Neural cell (in vitro differentiated cells): ENCODE measurements around the gene CRMP1. TPM values are rescaled to one million over a fixed set of nuclear protein-coding genes. Genes with fewer than 3 reads are reported as not detected.

Experiments
- H2AFZ ChIP-seq: fragments of 200-600, 300-800 bp; sonication (generic), shearing (Covaris generic); 2 replicates; pipeline ENCODE4 v1.6.0; 2014; ENCODE audit warnings: low read depth, mild to moderate bottlenecking, antibody characterized with exemption, low read length, moderate library complexity
- H3F3A ChIP-seq: fragments of 200-600 bp; shearing (Covaris generic); 2 replicates; pipeline ENCODE4 v1.6.1; 2016; ENCODE audit warnings: mild to moderate bottlenecking, moderate library complexity, mixed read lengths, antibody characterized with exemption, low read length; ENCODE audit not compliant: insufficient read depth, poor library complexity, severe bottlenecking
- H3K27ac ChIP-seq: fragments of 200-600, 300-800 bp; sonication (generic), shearing (Covaris generic); 2 replicates; pipeline ENCODE4 v1.5.1; 2014; ENCODE audit warnings: mild to moderate bottlenecking, low read length, moderate library complexity
- H3K27me3 ChIP-seq: fragments of 300-800, 200-600 bp; sonication (generic), shearing (Covaris generic); 2 replicates; pipeline ENCODE4 v1.6.0; 2014; ENCODE audit warnings: mild to moderate bottlenecking, low read depth, low read length, moderate library complexity; ENCODE audit not compliant: insufficient read depth
- H3K36me3 ChIP-seq: fragments of 300-800, 200-600 bp; sonication (generic), shearing (Covaris generic); 2 replicates; pipeline ENCODE4 v1.5.1; 2014; ENCODE audit warnings: mild to moderate bottlenecking, antibody characterized with exemption, low read length, moderate library complexity; ENCODE audit not compliant: insufficient read depth
- H3K4me2 ChIP-seq: fragments of 300-800, 200-600 bp; sonication (generic), shearing (Covaris generic); 2 replicates; pipeline ENCODE4 v1.6.0; 2014; ENCODE audit warnings: mild to moderate bottlenecking, low read length
- H3K4me3 ChIP-seq: fragments of 300-800, 200-600 bp; sonication (generic), shearing (Covaris generic); 2 replicates; pipeline ENCODE4 v1.5.1; 2014; ENCODE audit warnings: mild to moderate bottlenecking, low read length, moderate library complexity
- H3K79me2 ChIP-seq: fragments of 200-600 bp; shearing (Covaris generic); replicated peaks from 2 replicates; pipeline ENCODE4 v1.6.0; 2014; ENCODE audit warnings: mild to moderate bottlenecking, low read length, moderate library complexity; ENCODE audit not compliant: insufficient read depth
- H3K9ac ChIP-seq: fragments of 300-800, 200-600 bp; sonication (generic), shearing (Covaris generic); 2 replicates; pipeline ENCODE4 v1.6.1; 2016; ENCODE audit warnings: mild to moderate bottlenecking, low read length, mixed read lengths
- H3K9me2 ChIP-seq: fragments of 200-600 bp; shearing (Covaris generic); 2 replicates; pipeline ENCODE4 v1.6.1; 2016; ENCODE audit warnings: mild to moderate bottlenecking, low read length, mixed read lengths; ENCODE audit not compliant: insufficient read depth
- H3K9me3 ChIP-seq: fragments of 200-600, 300-800 bp; sonication (generic), shearing (Covaris generic); 2 replicates; pipeline ENCODE4 v1.6.1; 2016; ENCODE audit warnings: mild to moderate bottlenecking, mixed run types, low read length, moderate library complexity, mixed read lengths
- H4K20me1 ChIP-seq: fragments of 200-600 bp; shearing (Covaris generic); 2 replicates; pipeline ENCODE4 v1.6.1; 2016; ENCODE audit warnings: mild to moderate bottlenecking, mixed run types; ENCODE audit not compliant: insufficient read depth
- EP300 ChIP-seq: fragments of 450-650 bp; conservative IDR thresholded peaks from 2 replicates; pipeline ENCODE4 v1.6.1; 2014; ENCODE audit warnings: antibody characterized with exemption, mild to moderate bottlenecking, moderate library complexity; ENCODE audit not compliant: poor library complexity, severe bottlenecking
- EZH2 ChIP-seq: fragments of 200-600, 300-800 bp; shearing (Covaris generic), sonication (generic); IDR thresholded peaks from 2 replicates; pipeline ENCODE4 v1.6.1; 2014; ENCODE audit warnings: antibody characterized with exemption, low read length, borderline replicate concordance, mild to moderate bottlenecking; ENCODE audit not compliant: insufficient read depth, poor library complexity, severe bottlenecking
- MXI1 ChIP-seq: fragments of 450-650 bp; conservative IDR thresholded peaks from 2 replicates; pipeline ENCODE4 v1.6.1; 2014; ENCODE audit warnings: antibody characterized with exemption, mild to moderate bottlenecking; ENCODE audit not compliant: poor library complexity, severe bottlenecking
- POLR2AphosphoS5 ChIP-seq: IDR thresholded peaks from 2 replicates; pipeline ENCODE4 v1.6.1; 2012
- RAD21 ChIP-seq: fragments of 450-650 bp; conservative IDR thresholded peaks from 2 replicates; pipeline ENCODE4 v1.6.1; 2014; ENCODE audit warnings: antibody characterized with exemption, mild to moderate bottlenecking, moderate library complexity
- SMC3 ChIP-seq: fragments of 450-650 bp; conservative IDR thresholded peaks from 2 replicates; pipeline ENCODE4 v1.6.1; 2014; ENCODE audit warnings: antibody characterized with exemption, mild to moderate bottlenecking, moderate library complexity; ENCODE audit not compliant: poor library complexity
- TAF1 ChIP-seq: IDR thresholded peaks from 2 replicates; pipeline ENCODE4 v1.6.1; 2012; ENCODE audit warnings: low read depth
- polyA plus RNA-seq: library from polyadenylated mRNA; depleted of rRNA; stranded (reverse); fragments of >200 nt; gene quantifications from 2 replicates; pipeline ENCODE4 v1.2.3, GENCODE V29; 2014
- TF ChIP-seq, protein P1 (sequence below): fragments of 450-650 bp; IDR thresholded peaks from 2 replicates; pipeline ENCODE4 v1.5.1; 2014; ENCODE audit warnings: antibody characterized with exemption, mild to moderate bottlenecking, moderate library complexity; ENCODE audit not compliant: poor library complexity, severe bottlenecking
- TF ChIP-seq, protein P2 (sequence below): IDR thresholded peaks from 2 replicates; pipeline ENCODE4 v1.6.1; 2012; ENCODE audit warnings: borderline replicate concordance

Gene CRMP1
- polyA plus RNA-seq, 1 donor from 2014 or later, result 642 TPM

DNA sequence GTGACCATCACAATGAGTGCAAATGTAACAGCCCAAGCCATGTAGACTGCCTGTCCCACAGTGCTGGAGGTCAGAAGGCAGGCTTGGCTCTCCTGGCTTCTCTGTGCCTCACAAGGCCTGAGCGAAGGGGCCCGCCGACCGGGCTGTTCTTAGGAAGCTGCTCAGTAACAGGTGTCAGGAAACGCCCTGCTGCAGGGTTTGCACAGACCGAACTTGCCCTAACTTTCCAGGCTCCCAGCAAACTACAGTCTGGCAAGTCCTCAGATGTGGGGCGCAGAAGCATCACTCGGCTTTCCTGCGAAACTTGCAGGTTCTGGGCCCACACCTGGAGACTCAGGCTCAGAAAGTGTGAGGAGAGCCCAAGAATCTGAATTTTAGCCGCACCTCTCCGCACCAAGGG, 87.6 kb downstream of the CRMP1 start:
- H3K27ac ChIP-seq, result no peak overlapping the region
- TF ChIP-seq, protein P1, sequence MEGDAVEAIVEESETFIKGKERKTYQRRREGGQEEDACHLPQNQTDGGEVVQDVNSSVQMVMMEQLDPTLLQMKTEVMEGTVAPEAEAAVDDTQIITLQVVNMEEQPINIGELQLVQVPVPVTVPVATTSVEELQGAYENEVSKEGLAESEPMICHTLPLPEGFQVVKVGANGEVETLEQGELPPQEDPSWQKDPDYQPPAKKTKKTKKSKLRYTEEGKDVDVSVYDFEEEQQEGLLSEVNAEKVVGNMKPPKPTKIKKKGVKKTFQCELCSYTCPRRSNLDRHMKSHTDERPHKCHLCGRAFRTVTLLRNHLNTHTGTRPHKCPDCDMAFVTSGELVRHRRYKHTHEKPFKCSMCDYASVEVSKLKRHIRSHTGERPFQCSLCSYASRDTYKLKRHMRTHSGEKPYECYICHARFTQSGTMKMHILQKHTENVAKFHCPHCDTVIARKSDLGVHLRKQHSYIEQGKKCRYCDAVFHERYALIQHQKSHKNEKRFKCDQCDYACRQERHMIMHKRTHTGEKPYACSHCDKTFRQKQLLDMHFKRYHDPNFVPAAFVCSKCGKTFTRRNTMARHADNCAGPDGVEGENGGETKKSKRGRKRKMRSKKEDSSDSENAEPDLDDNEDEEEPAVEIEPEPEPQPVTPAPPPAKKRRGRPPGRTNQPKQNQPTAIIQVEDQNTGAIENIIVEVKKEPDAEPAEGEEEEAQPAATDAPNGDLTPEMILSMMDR, result no peak
- TF ChIP-seq EZH2 (no peak), TAF1 (no peak), RAD21 (no peak), EP300 (no peak), MXI1 (no peak), SMC3 (no peak), POLR2AphosphoS5 (no peak)
- TF ChIP-seq, protein P2, sequence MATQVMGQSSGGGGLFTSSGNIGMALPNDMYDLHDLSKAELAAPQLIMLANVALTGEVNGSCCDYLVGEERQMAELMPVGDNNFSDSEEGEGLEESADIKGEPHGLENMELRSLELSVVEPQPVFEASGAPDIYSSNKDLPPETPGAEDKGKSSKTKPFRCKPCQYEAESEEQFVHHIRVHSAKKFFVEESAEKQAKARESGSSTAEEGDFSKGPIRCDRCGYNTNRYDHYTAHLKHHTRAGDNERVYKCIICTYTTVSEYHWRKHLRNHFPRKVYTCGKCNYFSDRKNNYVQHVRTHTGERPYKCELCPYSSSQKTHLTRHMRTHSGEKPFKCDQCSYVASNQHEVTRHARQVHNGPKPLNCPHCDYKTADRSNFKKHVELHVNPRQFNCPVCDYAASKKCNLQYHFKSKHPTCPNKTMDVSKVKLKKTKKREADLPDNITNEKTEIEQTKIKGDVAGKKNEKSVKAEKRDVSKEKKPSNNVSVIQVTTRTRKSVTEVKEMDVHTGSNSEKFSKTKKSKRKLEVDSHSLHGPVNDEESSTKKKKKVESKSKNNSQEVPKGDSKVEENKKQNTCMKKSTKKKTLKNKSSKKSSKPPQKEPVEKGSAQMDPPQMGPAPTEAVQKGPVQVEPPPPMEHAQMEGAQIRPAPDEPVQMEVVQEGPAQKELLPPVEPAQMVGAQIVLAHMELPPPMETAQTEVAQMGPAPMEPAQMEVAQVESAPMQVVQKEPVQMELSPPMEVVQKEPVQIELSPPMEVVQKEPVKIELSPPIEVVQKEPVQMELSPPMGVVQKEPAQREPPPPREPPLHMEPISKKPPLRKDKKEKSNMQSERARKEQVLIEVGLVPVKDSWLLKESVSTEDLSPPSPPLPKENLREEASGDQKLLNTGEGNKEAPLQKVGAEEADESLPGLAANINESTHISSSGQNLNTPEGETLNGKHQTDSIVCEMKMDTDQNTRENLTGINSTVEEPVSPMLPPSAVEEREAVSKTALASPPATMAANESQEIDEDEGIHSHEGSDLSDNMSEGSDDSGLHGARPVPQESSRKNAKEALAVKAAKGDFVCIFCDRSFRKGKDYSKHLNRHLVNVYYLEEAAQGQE, result no peak
- no peaks in the 10 kb centered on the region for H3K9me3 ChIP-seq
- H3K4me2 ChIP-seq, result no peak overlapping the region
- H3K27me3 ChIP-seq, result no peaks in the 10 kb centered on the region
- H3K9me2 ChIP-seq, result no peaks in the 10 kb centered on the region
- no peak overlapping the region for H3K9ac ChIP-seq
- H4K20me1 ChIP-seq, result no peaks in the 10 kb centered on the region
- H3K79me2 ChIP-seq, result no peaks in the 10 kb centered on the region
- no peak overlapping the region for H2AFZ ChIP-seq
- H3K36me3 ChIP-seq, result no peaks in the 10 kb centered on the region
- no peak overlapping the region for H3K4me3 ChIP-seq
- no peaks in the 10 kb centered on the region for H3F3A ChIP-seq

DNA sequence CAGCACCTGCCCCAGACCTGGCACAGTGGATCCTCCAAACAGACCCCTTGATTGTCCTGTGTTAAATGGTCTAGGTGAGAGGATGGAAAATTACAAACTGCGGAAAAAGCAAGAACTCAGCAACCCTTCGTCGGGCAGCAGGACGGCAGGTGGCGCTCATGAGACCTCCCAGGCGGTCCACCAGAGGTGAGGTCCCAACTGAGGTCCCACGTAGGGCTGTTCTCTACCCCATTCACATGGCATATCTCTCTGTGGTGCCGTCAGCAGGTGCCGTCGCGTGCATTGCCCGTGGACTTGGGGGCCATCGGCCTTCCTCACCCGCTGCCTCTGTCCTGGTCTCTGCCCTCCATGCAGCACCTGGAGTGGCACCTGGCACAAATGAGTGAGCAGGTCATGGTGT, 88.2 kb downstream of the CRMP1 start:
- Histone ChIP-seq H3K9ac (no peak overlapping the region), H3K4me3 (no peak overlapping the region), H3K36me3 (no peaks in the 10 kb centered on the region), H3K9me2 (no peaks in the 10 kb centered on the region), H2AFZ (no peak overlapping the region), H3K27me3 (no peaks in the 10 kb centered on the region), H3K9me3 (no peaks in the 10 kb centered on the region), H3K79me2 (no peaks in the 10 kb centered on the region), H4K20me1 (no peaks in the 10 kb centered on the region), H3F3A (no peaks in the 10 kb centered on the region), H3K4me2 (no peak overlapping the region), H3K27ac (no peak overlapping the region)
- TF ChIP-seq, protein P2, result no peak
- TF ChIP-seq RAD21, result no peak
